Measurements from ENCODE around the gene SPACA6. TPM values are rescaled to one million over a fixed set of nuclear protein-coding genes. Genes with fewer than 3 reads are reported as not detected.

SPACA6 gene
- polyA plus RNA-seq, 1 donor (not counting 4 experiments of a cell fraction or from before 2014, with no cell fraction given), result 4.3 TPM

GRCh38 chr19:51726049-51726448 is 32.9 kb downstream of the SPACA6 start:
- DNase-seq (ENCODE audit: low read depth, low spot score) (peak; percentile 94), FAIRE-seq (peak; percentile 90)
- Histone ChIP-seq H3K4me3 (ENCODE audit: control insufficient read depth in 2 of 3, extremely low read depth in 1 of 3, insufficient read depth in 2 of 3, low read depth in 1 of 3, low read length in 3 of 3) (no peak overlapping the region), H4K20me1 (ENCODE audit: control insufficient read depth, extremely low read depth, insufficient read depth, low read length) (no peaks in the 10 kb centered on the region), H2AFZ (ENCODE audit: control insufficient read depth, low read length) (peak overlapping the region; percentile 42), H3K27me3 (ENCODE audit: control insufficient read depth, extremely low read depth, insufficient read depth, low read length) (peaks cover 23% of the 10 kb centered on the region), H3K9me3 (ENCODE audit: control insufficient read depth, low read depth, low read length) (peaks cover 2% of the 10 kb centered on the region), H3K27ac (ENCODE audit: control insufficient read depth, insufficient read depth, low read length) (peak overlapping the region; percentile 71), H3K4me2 (ENCODE audit: control insufficient read depth, extremely low read depth, insufficient read depth, low read depth, low read length) (peak overlapping the region; percentile 62), H3K9me1 (ENCODE audit: control insufficient read depth, extremely low read depth, insufficient read depth, low read length) (no peaks in the 10 kb centered on the region), H3K9ac (ENCODE audit: control insufficient read depth, extremely low read depth, insufficient read depth, low read length) (peak overlapping the region; percentile 61), H3K79me2 (ENCODE audit: control insufficient read depth, insufficient read depth, low read length) (no peaks in the 10 kb centered on the region), H3K4me1 (ENCODE audit: control insufficient read depth, extremely low read depth, insufficient read depth, low read length) (peaks cover 31% of the 10 kb centered on the region), H3K36me3 (ENCODE audit: control insufficient read depth in 2 of 2, extremely low read depth in 1 of 2, insufficient read depth in 2 of 2, low read length in 2 of 2) (no peaks in the 10 kb centered on the region)
- dilution Hi-C loops (cut with MboI; ENCODE audit: extremely low pct_ligation_motif_present, low sequenced_read_pairs), result no loop called here
- no peak for TF ChIP-seq EZH2 (IDR thresholded peaks at IDR 0.05; ENCODE audit: low read length)
- no peak for TF ChIP-seq CTCF (optimal IDR thresholded peaks at IDR 0.05 in 1 of 3, IDR thresholded peaks at IDR 0.05 in 1 of 3, conservative IDR thresholded peaks at IDR 0.05 in 1 of 3; ENCODE audit: extremely low read depth in 1 of 3, insufficient read depth in 2 of 3, low read length in 3 of 3)

DNA sequence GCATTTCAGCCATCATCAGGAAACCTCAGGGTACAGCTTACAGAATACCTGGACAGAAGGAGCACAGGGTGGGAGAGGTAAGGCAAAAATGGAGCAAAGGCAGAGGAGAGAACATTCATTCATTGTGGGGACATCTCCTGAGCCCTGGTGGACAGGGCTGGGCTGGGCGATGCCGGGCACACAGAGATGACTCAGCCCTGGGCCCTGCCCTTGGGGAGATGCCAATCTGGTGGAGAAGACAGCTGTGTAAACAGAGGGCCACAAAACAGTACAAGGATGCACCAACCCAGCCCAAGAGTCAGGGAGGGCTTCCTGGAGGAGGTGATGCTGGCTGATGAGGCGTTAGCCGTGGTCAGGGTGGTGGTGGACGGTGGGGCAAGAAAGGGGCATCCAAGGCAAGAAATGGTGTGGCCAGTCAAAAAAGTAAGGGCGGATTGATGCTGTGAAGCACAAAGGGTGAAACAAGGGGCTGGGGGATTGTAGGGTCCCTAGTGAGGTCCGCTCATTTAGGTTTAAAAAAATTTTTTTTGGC is 34.3 kb downstream of the SPACA6 start:
- peak overlapping the region; percentile 34 for H3K9ac ChIP-seq (ENCODE audit: control insufficient read depth, extremely low read depth, insufficient read depth, low read length)
- no peak overlapping the region for H3K4me3 ChIP-seq (ENCODE audit: control insufficient read depth in 2 of 3, extremely low read depth in 1 of 3, insufficient read depth in 2 of 3, low read depth in 1 of 3, low read length in 3 of 3)
- H3K27me3 ChIP-seq (ENCODE audit: control insufficient read depth, extremely low read depth, insufficient read depth, low read length), result peaks cover 23% of the 10 kb centered on the region
- H2AFZ ChIP-seq (ENCODE audit: control insufficient read depth, low read length), result no peak overlapping the region
- peak overlapping the region; percentile 0 for H3K4me2 ChIP-seq (ENCODE audit: control insufficient read depth, extremely low read depth, insufficient read depth, low read depth, low read length)
- peaks cover 31% of the 10 kb centered on the region for H3K4me1 ChIP-seq (ENCODE audit: control insufficient read depth, extremely low read depth, insufficient read depth, low read length)
- peaks cover 2% of the 10 kb centered on the region for H3K9me3 ChIP-seq (ENCODE audit: control insufficient read depth, low read depth, low read length)
- no peaks in the 10 kb centered on the region for H3K79me2 ChIP-seq (ENCODE audit: control insufficient read depth, insufficient read depth, low read length)
- peak; percentile 67 for FAIRE-seq
- no peaks in the 10 kb centered on the region for H4K20me1 ChIP-seq (ENCODE audit: control insufficient read depth, extremely low read depth, insufficient read depth, low read length)
- no peaks in the 10 kb centered on the region for H3K9me1 ChIP-seq (ENCODE audit: control insufficient read depth, extremely low read depth, insufficient read depth, low read length)
- no peak for DNase-seq (ENCODE audit: low read depth, low spot score)
- no peak for TF ChIP-seq CTCF (optimal IDR thresholded peaks at IDR 0.05 in 1 of 3, IDR thresholded peaks at IDR 0.05 in 1 of 3, conservative IDR thresholded peaks at IDR 0.05 in 1 of 3; ENCODE audit: extremely low read depth in 1 of 3, insufficient read depth in 2 of 3, low read length in 3 of 3)
- TF ChIP-seq EZH2 (IDR thresholded peaks at IDR 0.05; ENCODE audit: low read length), result no peak
- no peaks in the 10 kb centered on the region for H3K36me3 ChIP-seq (ENCODE audit: control insufficient read depth in 2 of 2, extremely low read depth in 1 of 2, insufficient read depth in 2 of 2, low read length in 2 of 2)
- dilution Hi-C loops (cut with MboI; ENCODE audit: extremely low pct_ligation_motif_present, low sequenced_read_pairs), result no loop called here
- peak overlapping the region; percentile 65 for H3K27ac ChIP-seq (ENCODE audit: control insufficient read depth, insufficient read depth, low read length)

Measured in keratinocyte (primary cell).